Dedifferentiated amniotic fluid mesenchymal stem cell (primary cell): ENCODE measurements around the gene DYNLRB1.

ENCODE experiments used
- DNase-seq: peaks from one replicate; pipeline ENCODE4 v3.0.0-alpha.2; 2016; ENCODE audit errors: extremely low spot score

Gene DYNLRB1

DNA sequence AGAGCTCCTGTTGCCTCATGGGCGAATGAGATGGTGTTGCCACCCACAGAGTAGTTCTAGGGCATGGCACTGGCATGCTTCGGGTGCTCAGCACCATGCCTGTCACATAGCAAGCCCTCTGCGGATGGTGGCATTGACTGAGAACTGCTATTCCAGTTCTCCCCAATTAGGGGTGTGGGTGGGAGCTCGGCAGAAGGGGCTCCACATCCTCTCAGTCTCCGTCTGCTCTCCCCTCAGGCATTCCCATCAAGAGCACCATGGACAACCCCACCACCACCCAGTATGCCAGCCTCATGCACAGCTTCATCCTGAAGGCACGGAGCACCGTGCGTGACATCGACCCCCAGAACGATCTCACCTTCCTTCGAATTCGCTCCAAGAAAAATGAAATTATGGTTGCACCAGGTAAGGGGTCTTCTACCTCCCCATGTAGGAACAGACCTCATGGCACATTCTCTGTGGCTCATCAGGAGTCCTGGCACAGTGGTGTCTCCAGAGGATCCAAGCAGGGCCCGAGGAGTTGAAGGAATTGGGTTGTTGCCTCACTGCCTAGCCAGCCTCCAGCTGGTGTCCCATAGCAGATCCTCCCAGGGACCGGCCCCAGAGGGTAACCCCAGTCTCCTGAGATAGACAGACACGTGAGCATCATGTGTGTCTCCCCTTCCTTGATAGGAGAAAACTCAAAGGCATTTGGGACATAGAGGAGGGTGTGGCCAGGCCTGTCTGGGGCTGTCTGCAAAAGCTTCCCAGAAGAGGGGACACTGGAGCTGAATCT, 18.4 kb downstream of the DYNLRB1 start:
- no peak for DNase-seq

GRCh38 chr20:34535301-34535840, 19.1 kb downstream of the DYNLRB1 start:
- no peak for DNase-seq

- no peak for DNase-seq
Measured at GRCh38 chr20:34535857-34536256, 19.6 kb downstream of the DYNLRB1 start.

GRCh38 chr20:34536798-34537394, 20.7 kb downstream of the DYNLRB1 start:
- no peak for DNase-seq

DNA sequence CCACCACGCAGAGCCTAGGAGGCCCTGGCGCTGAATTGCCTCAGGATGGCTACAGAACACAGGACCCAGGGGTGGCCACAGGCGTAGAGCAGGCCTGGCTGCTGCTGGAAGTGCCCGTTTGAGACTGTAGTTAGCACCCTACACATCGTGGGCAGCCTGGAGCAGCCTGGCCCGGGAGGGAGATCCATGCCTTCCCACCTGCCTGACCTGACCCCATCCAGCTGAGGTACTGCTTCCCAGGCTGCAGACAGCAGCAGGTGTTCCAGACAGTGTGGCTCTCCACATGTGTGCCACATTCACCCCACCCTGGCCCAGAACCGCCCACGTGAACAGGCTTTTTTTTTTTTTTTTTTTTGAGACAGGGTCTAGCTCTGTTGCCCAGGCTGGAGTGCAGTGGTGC, 21.4 kb downstream of the DYNLRB1 start:
- no peak for DNase-seq

- peak; percentile 40 for DNase-seq
Measured at GRCh38 chr20:34538671-34539123, 22.5 kb downstream of the DYNLRB1 start.

DNA sequence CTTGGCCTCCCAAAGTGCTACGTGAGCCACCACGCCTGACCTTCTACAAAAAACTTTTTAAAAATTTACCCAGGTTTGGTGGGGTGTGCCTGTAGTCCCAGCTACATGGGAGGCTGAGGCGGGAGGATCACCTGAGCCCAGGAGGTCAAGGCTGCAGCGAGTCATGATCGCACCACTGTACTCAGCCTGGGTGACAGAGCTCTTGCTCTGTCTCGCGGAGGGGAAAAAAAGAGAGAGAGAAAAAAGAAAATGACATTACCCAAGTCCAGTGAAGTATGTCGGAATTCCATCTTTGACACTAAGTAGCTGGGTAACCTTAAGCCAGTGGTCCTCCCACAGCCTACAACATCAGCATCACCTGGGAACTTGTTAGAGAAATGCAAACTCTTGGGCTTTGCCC, 23.5 kb downstream of the DYNLRB1 start:
- no peak for DNase-seq

GRCh38 chr20:34540596-34541263, 24.5 kb downstream of the DYNLRB1 start:
- DNase-seq: no peak

DNA sequence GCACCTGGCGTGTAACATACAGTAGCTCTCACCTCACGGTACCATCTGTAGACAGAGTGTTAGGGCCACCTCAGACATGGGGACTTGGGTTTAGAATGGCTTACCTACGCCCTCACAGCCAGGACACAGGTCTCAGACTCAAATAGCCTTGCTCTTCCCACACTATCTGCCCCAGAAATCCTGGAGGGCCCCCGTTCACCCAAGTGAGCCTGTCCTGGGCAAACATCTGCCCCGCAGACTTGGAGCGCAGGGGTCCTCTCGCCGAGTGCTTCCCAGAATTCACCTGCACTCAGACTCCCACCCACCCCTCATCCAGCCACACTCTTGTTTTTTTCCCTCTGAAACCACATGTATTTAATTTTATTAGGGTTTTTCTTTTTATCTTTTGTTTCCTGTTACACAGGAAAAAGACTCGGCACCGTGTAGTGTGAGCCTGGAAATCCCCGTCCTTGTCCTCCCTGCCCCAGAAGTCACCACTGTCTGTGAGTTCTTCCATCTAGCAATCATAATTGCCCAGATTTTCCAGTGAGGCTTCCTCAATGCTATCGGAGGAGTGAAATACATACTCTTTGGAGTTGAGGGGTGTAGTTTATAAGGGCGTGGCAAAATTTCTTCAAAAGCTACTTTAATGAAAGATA, 25.2 kb downstream of the DYNLRB1 start:
- no peak for DNase-seq

- DNase-seq: no peak
Measured at GRCh38 chr20:34541917-34542316, 25.7 kb downstream of the DYNLRB1 start.

DNA sequence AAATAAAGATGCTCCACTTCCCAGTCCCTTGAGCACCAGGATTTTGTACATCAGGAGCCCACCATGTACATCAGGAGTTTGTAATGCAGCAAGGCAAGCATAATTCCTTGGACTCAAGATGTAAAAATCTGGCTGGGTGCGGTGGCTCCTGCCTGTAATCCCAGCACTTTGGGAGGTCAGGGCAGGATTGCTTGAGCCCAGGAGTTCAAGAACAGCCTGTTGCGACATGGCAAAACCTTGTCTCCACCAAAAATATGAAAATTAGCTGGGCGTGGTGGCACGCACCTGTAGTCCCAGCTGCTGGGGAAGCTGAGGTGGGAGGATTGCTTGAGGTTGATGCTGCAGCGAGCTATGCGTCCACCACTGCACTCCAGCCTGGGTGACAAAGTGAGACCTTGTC, 26.2 kb downstream of the DYNLRB1 start:
- no peak for DNase-seq

DNA sequence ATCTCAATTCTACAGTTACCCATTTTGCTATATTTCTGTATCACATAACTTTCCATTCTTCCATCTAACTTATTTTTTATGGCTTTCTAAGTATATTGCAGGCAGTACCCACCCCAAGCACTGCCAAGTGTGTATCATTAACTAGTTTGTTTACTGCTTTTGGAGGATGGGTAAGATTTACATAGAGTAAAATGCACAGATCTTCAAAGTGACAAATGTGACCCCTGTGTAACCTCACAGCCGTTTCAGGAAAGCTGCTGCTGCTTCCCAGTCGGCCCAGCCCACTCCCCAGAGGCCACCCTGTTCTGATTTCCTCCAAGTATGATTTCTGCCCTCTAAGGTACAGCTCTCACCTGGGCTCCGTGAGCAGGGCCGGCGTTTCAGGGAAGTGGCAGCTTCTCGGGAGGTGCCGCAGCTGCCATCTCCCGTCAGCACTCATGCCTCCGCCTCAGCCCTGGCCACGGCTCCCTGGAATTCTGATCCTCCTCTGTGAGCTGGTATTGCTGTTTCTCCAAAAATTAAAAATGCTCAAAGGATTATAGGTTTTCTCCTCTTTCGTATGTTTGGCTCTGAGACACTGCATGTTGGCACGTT, 27.3 kb downstream of the DYNLRB1 start:
- no peak for DNase-seq

GRCh38 chr20:34544109-34544796, 28.0 kb downstream of the DYNLRB1 start:
- no peak for DNase-seq

GRCh38 chr20:34546751-34547181, 30.5 kb downstream of the DYNLRB1 start:
- no peak for DNase-seq

DNA sequence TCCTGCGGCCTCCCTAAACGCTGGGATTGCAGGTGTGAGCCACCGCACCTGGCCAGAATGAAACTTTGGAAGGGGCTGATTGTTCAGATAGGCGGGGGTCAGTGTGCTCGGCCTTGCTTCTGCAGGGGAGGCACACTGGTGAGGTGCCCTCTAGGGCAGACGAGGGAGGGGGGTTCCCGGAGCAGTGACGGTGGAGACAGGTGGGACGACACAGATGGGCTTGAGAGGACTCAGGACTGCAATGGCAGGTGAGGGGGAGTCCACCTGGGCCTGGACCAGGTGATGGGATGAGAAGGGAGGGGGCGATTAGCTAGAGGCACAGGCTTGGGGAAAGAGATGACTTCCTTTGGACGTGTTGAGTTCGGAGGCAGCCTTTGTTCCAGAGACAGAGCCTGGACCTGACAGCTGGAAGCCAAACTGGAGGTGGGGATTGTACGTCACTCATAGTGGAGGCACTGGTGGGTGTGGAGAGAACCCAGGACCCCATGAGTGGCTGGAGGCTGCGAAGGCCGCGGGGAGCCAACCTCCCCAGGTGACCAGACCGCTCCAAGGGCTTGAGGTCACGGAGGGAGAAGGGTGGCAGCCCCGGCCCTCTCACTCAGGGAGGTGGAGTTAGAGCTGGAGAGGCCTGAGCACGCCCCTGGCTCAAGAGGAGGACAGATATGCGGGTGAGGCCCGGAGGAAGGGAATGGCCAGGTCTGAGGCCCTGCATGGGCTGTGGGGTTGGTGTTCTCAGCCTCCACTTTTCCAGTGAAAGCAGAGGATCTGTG, 31.8 kb downstream of the DYNLRB1 start:
- DNase-seq: no peak

GRCh38 chr20:34549291-34549928, 33.2 kb downstream of the DYNLRB1 start:
- DNase-seq: no peak

- no peak for DNase-seq
Measured at GRCh38 chr20:34549929-34550305, 33.7 kb downstream of the DYNLRB1 start.

DNA sequence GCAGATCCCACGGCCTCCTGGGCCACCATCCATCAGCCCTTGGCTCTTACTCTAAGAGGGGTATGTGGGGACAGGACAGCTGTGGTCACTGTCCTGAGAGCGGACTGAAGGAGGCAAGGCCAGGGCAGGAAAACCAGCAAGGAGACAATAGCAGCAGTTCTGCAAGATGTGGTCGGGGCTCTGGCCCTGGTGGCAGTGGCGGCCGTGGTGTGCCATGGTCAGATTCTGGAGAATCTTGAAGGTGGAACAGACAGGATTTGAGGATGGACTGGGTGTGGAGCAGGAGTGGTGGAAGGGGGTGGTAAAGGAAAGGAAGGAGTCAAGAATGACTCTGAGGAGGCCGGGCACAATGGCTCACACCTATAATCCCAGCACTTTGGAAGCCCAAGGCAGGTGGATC, 36.3 kb downstream of the DYNLRB1 start:
- DNase-seq: no peak

DNA sequence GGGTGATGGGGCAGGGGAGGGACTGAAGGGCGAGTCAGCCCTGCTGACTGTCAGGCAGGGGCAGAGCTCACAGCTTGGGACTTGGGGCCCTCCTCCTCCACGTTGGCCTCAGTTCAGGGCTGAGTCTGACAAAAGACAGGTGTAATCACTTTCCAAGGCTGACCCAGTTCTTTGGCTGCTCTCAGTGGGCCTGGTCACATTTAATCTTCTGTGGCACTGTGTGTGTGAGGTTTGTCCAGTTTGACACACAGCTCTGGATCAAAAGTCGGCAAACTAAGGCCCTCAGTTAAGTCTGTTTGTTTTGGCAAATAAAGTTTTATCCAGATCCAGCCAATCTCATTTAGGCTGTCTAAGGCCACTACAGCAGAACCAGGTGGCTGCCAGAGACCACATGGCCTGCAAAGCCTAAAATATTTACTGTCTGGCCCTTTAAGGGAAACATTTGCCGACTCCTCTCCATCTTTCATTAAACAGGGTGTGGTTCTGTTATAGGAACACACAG, 37.2 kb downstream of the DYNLRB1 start:
- no peak for DNase-seq

DNA sequence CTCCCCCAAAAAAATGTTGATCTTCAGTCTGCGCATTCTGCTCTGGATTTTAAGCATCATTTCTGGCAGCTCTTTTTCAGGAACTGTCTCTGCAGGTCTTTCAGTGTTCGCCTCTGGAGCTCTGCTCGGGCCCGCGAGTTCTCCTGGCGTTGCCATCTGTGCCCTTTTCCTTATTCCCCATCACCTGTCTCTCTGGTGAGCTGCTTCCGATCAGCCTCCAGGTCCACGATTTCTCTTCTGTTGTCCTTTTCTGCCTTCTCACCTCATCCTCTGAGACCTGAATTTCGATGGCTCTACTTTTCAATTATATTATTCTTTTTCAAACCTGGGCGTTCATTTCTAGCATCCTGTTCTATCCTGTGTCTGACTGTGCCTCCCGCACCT, 41.7 kb downstream of the DYNLRB1 start:
- no peak for DNase-seq
